OCI-LY1 (cell line): ENCODE measurements around the gene ZNF142.

Experiments used
- CTCF ChIP-seq: fragments of 200-600 bp; sonication (generic), shearing (Covaris generic); IDR thresholded peaks from 2 replicates; pipeline ENCODE4 v1.5.1; 2017; ENCODE audit warnings: mild to moderate bottlenecking, antibody characterized with exemption, low read length, moderate library complexity, mixed read lengths
- EZH2 ChIP-seq: fragments of 200-600 bp; sonication (generic), shearing (Covaris generic); IDR thresholded peaks from 2 replicates; pipeline ENCODE4 v1.8.0; 2017; ENCODE audit warnings: borderline replicate concordance, mixed run types, mild to moderate bottlenecking, antibody characterized with exemption, low read length, moderate library complexity, mixed read lengths

DNA sequence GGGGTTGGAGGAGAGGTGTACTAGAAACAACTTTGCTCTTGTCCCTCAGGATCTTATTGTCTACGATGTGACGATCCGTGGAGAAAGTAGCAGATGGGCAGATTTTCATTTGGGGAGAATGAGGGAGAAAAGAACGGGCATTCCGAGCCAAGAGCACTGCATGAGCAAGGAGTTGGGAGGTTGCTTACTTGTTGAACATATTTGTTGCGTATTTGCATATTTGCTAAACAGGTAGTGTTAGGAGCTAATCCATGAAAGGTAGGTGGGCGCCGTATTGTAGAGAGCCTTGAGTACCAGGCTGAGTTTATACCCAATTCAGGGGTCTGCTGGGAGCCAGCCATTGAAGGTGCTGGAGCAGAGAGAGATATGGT is 550 bp upstream of the ZNF142 start:
- TF ChIP-seq EZH2 (no peak), CTCF (no peak)
